ENCODE results near the gene ZNF304.
A peak's percentile ranks its signal among the peaks of the same experiment; 100 is the strongest.

DNA sequence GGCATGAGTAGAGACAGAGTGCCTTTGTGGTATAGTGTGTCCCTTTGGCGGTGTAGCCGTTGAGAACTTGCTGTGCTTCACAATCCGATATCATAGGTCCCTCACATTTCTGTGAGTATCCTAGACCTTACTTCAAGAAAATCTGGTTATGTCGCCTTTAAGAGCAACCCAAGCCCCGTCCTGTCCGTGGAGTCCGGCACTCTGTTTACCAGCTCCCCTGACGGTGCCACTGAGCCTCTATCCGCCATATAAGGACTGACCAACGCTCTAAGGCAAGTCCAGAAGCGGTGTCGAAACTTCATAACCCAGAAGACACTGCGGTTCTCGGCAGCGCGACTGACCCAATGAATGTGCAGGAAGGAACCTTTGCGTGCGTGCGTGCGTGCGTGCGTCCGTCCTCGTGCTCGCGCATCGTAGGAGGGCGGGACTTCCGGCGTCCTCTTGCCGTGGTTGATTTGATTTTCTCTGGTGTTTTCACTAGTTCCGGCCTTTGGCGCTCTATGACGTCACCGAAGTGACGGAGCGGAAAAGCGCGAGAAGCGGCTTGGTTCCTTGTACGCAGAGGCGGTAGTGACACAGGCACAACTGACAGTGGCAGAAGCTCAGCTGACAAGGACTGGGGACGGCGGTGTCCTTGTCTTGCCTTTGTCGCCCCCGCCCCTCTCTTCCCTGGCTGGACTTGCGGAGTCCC, 12.1 kb downstream of the ZNF304 start, which contains the start of the genes TRAPPC2B and ZNF547:
- TF ChIP-seq, protein P1, sequence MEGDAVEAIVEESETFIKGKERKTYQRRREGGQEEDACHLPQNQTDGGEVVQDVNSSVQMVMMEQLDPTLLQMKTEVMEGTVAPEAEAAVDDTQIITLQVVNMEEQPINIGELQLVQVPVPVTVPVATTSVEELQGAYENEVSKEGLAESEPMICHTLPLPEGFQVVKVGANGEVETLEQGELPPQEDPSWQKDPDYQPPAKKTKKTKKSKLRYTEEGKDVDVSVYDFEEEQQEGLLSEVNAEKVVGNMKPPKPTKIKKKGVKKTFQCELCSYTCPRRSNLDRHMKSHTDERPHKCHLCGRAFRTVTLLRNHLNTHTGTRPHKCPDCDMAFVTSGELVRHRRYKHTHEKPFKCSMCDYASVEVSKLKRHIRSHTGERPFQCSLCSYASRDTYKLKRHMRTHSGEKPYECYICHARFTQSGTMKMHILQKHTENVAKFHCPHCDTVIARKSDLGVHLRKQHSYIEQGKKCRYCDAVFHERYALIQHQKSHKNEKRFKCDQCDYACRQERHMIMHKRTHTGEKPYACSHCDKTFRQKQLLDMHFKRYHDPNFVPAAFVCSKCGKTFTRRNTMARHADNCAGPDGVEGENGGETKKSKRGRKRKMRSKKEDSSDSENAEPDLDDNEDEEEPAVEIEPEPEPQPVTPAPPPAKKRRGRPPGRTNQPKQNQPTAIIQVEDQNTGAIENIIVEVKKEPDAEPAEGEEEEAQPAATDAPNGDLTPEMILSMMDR (IDR thresholded peaks at IDR 0.05): no peak
- peak; percentile 76 for TF ChIP-seq POLR2A (IDR thresholded peaks at IDR 0.05)
